ENCODE data around the gene HRH2.

DNA sequence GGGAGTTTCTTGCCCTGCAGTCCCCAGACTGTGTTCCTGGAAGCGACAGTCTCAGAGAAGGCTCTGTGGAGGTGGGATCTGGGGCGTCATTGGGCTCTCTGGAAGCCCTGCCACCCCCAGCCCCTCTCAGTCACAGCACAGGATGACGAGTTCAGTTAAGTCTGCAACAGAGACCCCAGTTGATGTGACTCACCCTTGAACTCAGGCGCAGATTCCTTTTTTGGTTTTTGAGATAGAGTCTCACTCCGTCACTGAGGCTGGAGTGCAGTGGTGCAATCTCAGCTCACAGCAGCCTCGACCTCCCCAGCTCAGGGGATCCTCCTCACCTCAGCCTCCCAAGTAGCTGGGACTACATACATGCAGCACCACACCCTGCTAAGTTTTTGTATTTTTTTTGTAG lies 8.3 kb downstream of the HRH2 start:
- TF ChIP-seq POLR2A (IDR thresholded peaks at IDR 0.05; ENCODE audit: low read depth, low read length): no peak
- TF ChIP-seq POLR2AphosphoS5 (IDR thresholded peaks at IDR 0.05; ENCODE audit: low read depth, low read length): no peak
- no peak for TF ChIP-seq TAF1 (IDR thresholded peaks at IDR 0.05; ENCODE audit: borderline replicate concordance, low read depth, low read length)
